HL-60 (cell line): ENCODE data around the gene TMEM120B.

Experiments used
- GABPA ChIP-seq: IDR thresholded peaks from 2 replicates; pipeline ENCODE4 v1.6.1; 2012; ENCODE audit warnings: low read depth
- POLR2AphosphoS5 ChIP-seq: IDR thresholded peaks from 2 replicates; pipeline ENCODE4 v1.6.1; 2012; ENCODE audit warnings: low read depth
- SPI1 ChIP-seq: IDR thresholded peaks from 2 replicates; pipeline ENCODE4 v1.6.1; 2012; ENCODE audit warnings: low read depth, mild to moderate bottlenecking, borderline replicate concordance
- TF ChIP-seq, protein P1 (sequence below): IDR thresholded peaks from one replicate; pipeline ENCODE4 v1.5.1; 2011; ENCODE audit warnings: low read length, control low read depth, inconsistent platforms; ENCODE audit not compliant: insufficient read depth

DNA sequence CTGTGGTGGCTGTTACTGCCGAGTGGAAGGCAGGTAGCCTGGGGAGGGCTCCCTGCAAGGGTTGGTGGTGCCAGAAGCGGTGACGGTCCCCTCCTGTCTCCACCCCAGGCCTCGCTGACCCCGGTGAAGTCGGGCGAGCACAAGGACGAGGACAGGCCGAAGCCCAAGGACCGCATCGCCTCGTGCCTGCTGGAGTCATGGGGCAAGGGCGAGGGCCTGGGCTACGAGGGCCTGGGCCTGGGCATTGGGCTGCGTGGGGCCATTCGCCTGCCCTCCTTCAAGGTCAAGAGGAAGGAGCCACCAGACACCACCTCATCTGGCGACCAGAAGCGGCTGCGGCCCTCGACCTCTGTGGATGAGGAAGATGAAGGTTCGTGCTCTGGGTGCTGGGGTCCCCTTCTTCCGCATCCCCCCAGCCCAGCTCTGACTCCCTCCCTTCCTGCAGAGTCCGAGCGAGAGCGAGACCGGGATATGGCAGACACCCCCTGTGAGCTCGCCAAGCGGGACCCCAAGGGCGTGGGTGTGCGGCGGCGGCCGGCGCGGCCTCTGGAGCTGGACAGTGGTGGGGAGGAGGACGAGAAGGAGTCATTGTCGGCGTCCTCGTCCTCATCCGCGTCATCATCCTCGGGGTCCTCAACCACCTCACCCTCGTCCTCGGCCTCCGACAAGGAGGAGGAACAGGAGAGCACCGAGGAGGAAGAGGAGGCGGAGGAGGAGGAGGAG, 104.5 kb downstream of the TMEM120B start:
- TF ChIP-seq POLR2AphosphoS5 (no peak), GABPA (no peak), SPI1 (no peak)
- TF ChIP-seq, protein P1, sequence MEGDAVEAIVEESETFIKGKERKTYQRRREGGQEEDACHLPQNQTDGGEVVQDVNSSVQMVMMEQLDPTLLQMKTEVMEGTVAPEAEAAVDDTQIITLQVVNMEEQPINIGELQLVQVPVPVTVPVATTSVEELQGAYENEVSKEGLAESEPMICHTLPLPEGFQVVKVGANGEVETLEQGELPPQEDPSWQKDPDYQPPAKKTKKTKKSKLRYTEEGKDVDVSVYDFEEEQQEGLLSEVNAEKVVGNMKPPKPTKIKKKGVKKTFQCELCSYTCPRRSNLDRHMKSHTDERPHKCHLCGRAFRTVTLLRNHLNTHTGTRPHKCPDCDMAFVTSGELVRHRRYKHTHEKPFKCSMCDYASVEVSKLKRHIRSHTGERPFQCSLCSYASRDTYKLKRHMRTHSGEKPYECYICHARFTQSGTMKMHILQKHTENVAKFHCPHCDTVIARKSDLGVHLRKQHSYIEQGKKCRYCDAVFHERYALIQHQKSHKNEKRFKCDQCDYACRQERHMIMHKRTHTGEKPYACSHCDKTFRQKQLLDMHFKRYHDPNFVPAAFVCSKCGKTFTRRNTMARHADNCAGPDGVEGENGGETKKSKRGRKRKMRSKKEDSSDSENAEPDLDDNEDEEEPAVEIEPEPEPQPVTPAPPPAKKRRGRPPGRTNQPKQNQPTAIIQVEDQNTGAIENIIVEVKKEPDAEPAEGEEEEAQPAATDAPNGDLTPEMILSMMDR = no peak
